NOMO-1 treated with DMSO at 0.1 percent for 48 hours (cell line): ENCODE measurements around the gene LRP3.
A peak's percentile ranks its signal among the peaks of the same experiment; 100 is the strongest.
"Not testable (repeated sequence)": the region's sequence is repeated elsewhere in the genome, so short reads cannot be mapped to it uniquely, and the experiment has no call there.

Experiments
- DNase-seq: peaks from one replicate; lab custom pipeline; 2025; ENCODE audit not compliant: unreplicated experiment; lab: John Stamatoyannopoulos, UW

The LRP3 gene

GRCh38 chr19:33201886-33202545 lies 7.9 kb downstream of the LRP3 start:
- no peak for DNase-seq

GRCh38 chr19:33202546-33203507 lies 8.7 kb downstream of the LRP3 start:
- DNase-seq, result no peak

- no peak for DNase-seq
Measured at GRCh38 chr19:33203529-33203928, 9.4 kb downstream of the LRP3 start.

GRCh38 chr19:33204136-33204973 lies 10.2 kb downstream of the LRP3 start:
- DNase-seq, result no peak

GRCh38 chr19:33205110-33205509 lies 11.0 kb downstream of the LRP3 start:
- no peak for DNase-seq

GRCh38 chr19:33205531-33206260 lies 11.6 kb downstream of the LRP3 start:
- no peak for DNase-seq

- DNase-seq, result no peak
Measured at GRCh38 chr19:33206261-33207039, 12.3 kb downstream of the LRP3 start.

- no peak for DNase-seq
Measured at GRCh38 chr19:33207040-33207620, 13.0 kb downstream of the LRP3 start.

- DNase-seq, result no peak
Measured at GRCh38 chr19:33207903-33208302, 13.8 kb downstream of the LRP3 start.

- DNase-seq, result peak; percentile 8
Measured at GRCh38 chr19:33208371-33208895, 14.3 kb downstream of the LRP3 start.

- no peak for DNase-seq
Measured at GRCh38 chr19:33208904-33209849, 15.0 kb downstream of the LRP3 start.

GRCh38 chr19:33209850-33210230 lies 15.7 kb downstream of the LRP3 start:
- not testable (repeated sequence) for DNase-seq

- DNase-seq, result no peak
Measured at GRCh38 chr19:33210266-33210940, 16.3 kb downstream of the LRP3 start.

GRCh38 chr19:33211794-33212435 lies 17.8 kb downstream of the LRP3 start:
- no peak for DNase-seq

GRCh38 chr19:33212436-33213172 lies 18.5 kb downstream of the LRP3 start:
- DNase-seq, result no peak

GRCh38 chr19:33214596-33214995 lies 20.5 kb downstream of the LRP3 start:
- peak; percentile 6 for DNase-seq
